ENCODE data around the gene TEDC1. TPM values are rescaled to one million over a fixed set of nuclear protein-coding genes. Genes with fewer than 3 reads are reported as not detected.
"Not testable (repeated sequence)": the region's sequence is repeated elsewhere in the genome, so short reads cannot be mapped to it uniquely, and the experiment has no call there.

Gene TEDC1
- total RNA-seq, 1 experiment from 2014 or later: 26.2 TPM

DNA sequence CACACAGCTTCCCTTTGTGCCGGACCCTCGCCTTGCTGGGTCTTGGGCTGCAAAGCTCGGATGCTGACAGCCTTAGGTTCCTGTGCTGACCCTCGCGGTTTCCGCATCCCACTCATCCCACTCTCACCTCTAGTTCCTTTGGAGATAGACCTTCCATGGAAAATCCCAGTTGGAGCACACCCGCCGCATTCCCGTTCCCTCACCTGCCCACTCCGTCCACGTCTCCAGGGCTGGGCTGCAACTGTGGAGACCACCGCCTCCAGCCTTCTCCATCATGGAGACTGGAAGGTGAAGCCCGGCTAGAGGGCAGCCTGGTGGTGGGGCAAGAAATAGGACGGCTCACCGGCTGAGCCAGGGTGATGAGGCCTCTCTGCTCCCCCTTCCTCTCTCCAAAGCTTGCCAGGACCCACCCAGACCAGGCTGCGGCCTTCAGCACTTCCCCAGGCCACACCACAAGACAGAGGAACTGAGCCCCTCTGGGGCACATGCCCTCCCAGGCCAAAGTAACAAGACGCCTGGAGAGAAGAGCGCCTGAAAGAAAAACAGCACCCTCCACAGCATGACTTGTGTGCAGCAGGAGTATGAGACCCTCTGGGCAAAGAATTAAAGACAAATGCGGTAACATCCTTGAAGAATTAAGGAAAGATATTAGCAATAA is 50.3 kb downstream of the TEDC1 start:
- Histone ChIP-seq H2BK20ac (ENCODE audit: low read depth, low read length, poor library complexity, severe bottlenecking) (no peak overlapping the region), H3K4me2 (ENCODE audit: insufficient read depth, insufficient read length, low read length) (no peak overlapping the region), H2BK5ac (ENCODE audit: insufficient read length, low read length) (no peak overlapping the region), H3K4me1 (ENCODE audit: insufficient read depth, low read length) (no peaks in the 10 kb centered on the region), H4K20me1 (ENCODE audit: control insufficient read depth, insufficient read depth, insufficient read length) (no peaks in the 10 kb centered on the region), H2BK15ac (ENCODE audit: low read depth, low read length) (no peak overlapping the region), H2BK12ac (ENCODE audit: insufficient read length, low read depth, low read length) (no peak overlapping the region), H3K9me3 (ENCODE audit: control insufficient read depth, low read depth, low read length) (peaks cover 31% of the 10 kb centered on the region), H4K91ac (ENCODE audit: insufficient read length, low read depth, low read length) (no peak overlapping the region), H2AFZ (ENCODE audit: low read length) (no peak overlapping the region), H3K23me2 (ENCODE audit: insufficient read length, low read depth, low read length, poor library complexity, severe bottlenecking) (no peaks in the 10 kb centered on the region), H3K79me2 (ENCODE audit: insufficient read depth, low read length) (no peaks in the 10 kb centered on the region), H3K18ac (ENCODE audit: insufficient read length, low read depth, low read length) (no peak overlapping the region), H3K23ac (ENCODE audit: insufficient read length, low read depth, low read length) (no peak overlapping the region), H3K27me3 (ENCODE audit: insufficient read depth, low read length) (no peaks in the 10 kb centered on the region), H4K8ac (replicated peaks; ENCODE audit: insufficient read length, low read depth, low read length) (no peak overlapping the region), H3K9ac (ENCODE audit: extremely low read depth, insufficient read length, low read length) (no peak overlapping the region), H2AK5ac (ENCODE audit: insufficient read length, low read length) (no peak overlapping the region), H3K14ac (ENCODE audit: insufficient read depth, low read length) (no peak overlapping the region), H3K56ac (ENCODE audit: insufficient read length, low read depth, low read length) (no peak overlapping the region), H2BK120ac (ENCODE audit: low read depth, low read length, poor library complexity, severe bottlenecking) (no peak overlapping the region), H3K79me1 (ENCODE audit: insufficient read depth, low read depth, low read length, poor library complexity, severe bottlenecking) (no peaks in the 10 kb centered on the region), H3T11ph (ENCODE audit: low read length) (no peak overlapping the region), H3K4ac (ENCODE audit: low read depth, low read length) (no peak overlapping the region), H4K5ac (ENCODE audit: insufficient read length, low read depth, low read length) (no peak overlapping the region), H3K27ac (ENCODE audit: insufficient read length, low read depth, low read length) (no peak overlapping the region)
- no peaks in the 10 kb centered on the region for H3K4me1 Mint-ChIP-seq
- H3K9me3 Mint-ChIP-seq: peaks cover 53 to 87% of the 10 kb centered on the region in 2 experiments
- TF ChIP-seq, protein P1, sequence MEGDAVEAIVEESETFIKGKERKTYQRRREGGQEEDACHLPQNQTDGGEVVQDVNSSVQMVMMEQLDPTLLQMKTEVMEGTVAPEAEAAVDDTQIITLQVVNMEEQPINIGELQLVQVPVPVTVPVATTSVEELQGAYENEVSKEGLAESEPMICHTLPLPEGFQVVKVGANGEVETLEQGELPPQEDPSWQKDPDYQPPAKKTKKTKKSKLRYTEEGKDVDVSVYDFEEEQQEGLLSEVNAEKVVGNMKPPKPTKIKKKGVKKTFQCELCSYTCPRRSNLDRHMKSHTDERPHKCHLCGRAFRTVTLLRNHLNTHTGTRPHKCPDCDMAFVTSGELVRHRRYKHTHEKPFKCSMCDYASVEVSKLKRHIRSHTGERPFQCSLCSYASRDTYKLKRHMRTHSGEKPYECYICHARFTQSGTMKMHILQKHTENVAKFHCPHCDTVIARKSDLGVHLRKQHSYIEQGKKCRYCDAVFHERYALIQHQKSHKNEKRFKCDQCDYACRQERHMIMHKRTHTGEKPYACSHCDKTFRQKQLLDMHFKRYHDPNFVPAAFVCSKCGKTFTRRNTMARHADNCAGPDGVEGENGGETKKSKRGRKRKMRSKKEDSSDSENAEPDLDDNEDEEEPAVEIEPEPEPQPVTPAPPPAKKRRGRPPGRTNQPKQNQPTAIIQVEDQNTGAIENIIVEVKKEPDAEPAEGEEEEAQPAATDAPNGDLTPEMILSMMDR (conservative IDR thresholded peaks at IDR 0.05): no peak
- no peak for DNase-seq
- no CpG with 5 or more reads among the region's 19 CpGs for whole genome bisulfite sequencing (ENCODE audit: extremely low coverage, insufficient read length, low lambda C conversion rate)
- H3K36me3 Mint-ChIP-seq (ENCODE audit: insufficient read depth in 1 of 3, low read depth in 3 of 3): peaks cover 0 to 6% (median 0%) of the 10 kb centered on the region in 3 experiments; a peak in 3 of 7 replicates
- H3K4me3 Mint-ChIP-seq: no peak overlapping the region
- H3K27me3 Mint-ChIP-seq (ENCODE audit: low read depth): peaks cover 8% of the 10 kb centered on the region; the same call in 1 of the 2 replicates
- H3K27ac Mint-ChIP-seq: no peak overlapping the region

DNA sequence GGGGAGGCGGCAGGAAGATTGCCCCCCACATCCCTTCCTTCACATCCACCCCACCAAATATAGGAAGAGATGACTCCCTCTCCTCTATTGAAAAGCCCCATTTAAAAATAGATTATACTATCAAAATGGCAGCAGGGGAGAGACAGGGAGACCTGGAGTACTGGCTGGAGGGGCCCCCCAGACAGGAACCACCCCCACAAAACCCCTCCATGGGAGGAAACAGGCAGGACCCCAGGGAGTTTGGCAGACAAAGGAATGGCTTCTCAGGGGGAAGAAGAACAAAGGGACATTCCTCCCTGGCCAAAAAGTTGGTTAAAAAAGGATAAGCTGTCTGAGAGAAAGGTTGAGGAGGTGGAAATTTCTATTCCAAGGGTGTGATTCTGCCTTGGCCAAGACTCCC is 54.6 kb downstream of the TEDC1 start:
- not testable (repeated sequence) for H3K4me1 Mint-ChIP-seq

More for the DNA sequence above, 54.6 kb downstream of the TEDC1 start:
- H2BK5ac ChIP-seq (ENCODE audit: insufficient read length, low read length); H3K4me2 ChIP-seq (ENCODE audit: insufficient read depth, insufficient read length, low read length); H2BK15ac ChIP-seq (ENCODE audit: low read depth, low read length); H3K14ac ChIP-seq (ENCODE audit: insufficient read depth, low read length); H4K8ac ChIP-seq (replicated peaks; ENCODE audit: insufficient read length, low read depth, low read length); H3K79me1 ChIP-seq (ENCODE audit: insufficient read depth, low read depth, low read length, poor library complexity, severe bottlenecking); H3K27me3 Mint-ChIP-seq (ENCODE audit: low read depth); H2BK120ac ChIP-seq (ENCODE audit: low read depth, low read length, poor library complexity, severe bottlenecking); H2BK20ac ChIP-seq (ENCODE audit: low read depth, low read length, poor library complexity, severe bottlenecking); H3K27me3 ChIP-seq (ENCODE audit: insufficient read depth, low read length); H3K4ac ChIP-seq (ENCODE audit: low read depth, low read length); H3K9ac ChIP-seq (ENCODE audit: extremely low read depth, insufficient read length, low read length); H3K4me1 ChIP-seq (ENCODE audit: insufficient read depth, low read length); DNase-seq; H3K23me2 ChIP-seq (ENCODE audit: insufficient read length, low read depth, low read length, poor library complexity, severe bottlenecking); H4K5ac ChIP-seq (ENCODE audit: insufficient read length, low read depth, low read length); H3K18ac ChIP-seq (ENCODE audit: insufficient read length, low read depth, low read length); H3K56ac ChIP-seq (ENCODE audit: insufficient read length, low read depth, low read length); H3K23ac ChIP-seq (ENCODE audit: insufficient read length, low read depth, low read length); H3K4me3 Mint-ChIP-seq; H3K27ac ChIP-seq (ENCODE audit: insufficient read length, low read depth, low read length); H3K79me2 ChIP-seq (ENCODE audit: insufficient read depth, low read length); H2AFZ ChIP-seq (ENCODE audit: low read length); H3K27ac Mint-ChIP-seq; H4K20me1 ChIP-seq (ENCODE audit: control insufficient read depth, insufficient read depth, insufficient read length); H2AK5ac ChIP-seq (ENCODE audit: insufficient read length, low read length); H4K91ac ChIP-seq (ENCODE audit: insufficient read length, low read depth, low read length); H2BK12ac ChIP-seq (ENCODE audit: insufficient read length, low read depth, low read length); H3T11ph ChIP-seq (ENCODE audit: low read length): not testable (repeated sequence)
- peaks cover 8 to 25% (median 8%) of the 10 kb centered on the region in 3 experiments; a peak in 5 of 7 replicates for H3K36me3 Mint-ChIP-seq (ENCODE audit: insufficient read depth in 1 of 3, low read depth in 3 of 3)
- peaks cover 45% of the 10 kb centered on the region for H3K9me3 ChIP-seq (ENCODE audit: control insufficient read depth, low read depth, low read length)
- WGBS (ENCODE audit: extremely low coverage, insufficient read length, low lambda C conversion rate): no CpG with 5 or more reads among the region's 1 CpG
- H3K9me3 Mint-ChIP-seq: peaks cover 66 to 76% of the 10 kb centered on the region in 2 experiments

Data from H9 (cell line).